HepG2 (cell line): Measurements from ENCODE around the gene TCF25. TPM values are rescaled to one million over a fixed set of nuclear protein-coding genes. Genes with fewer than 3 reads are reported as not detected.

Source experiments
- ATF3 ChIP-seq: sonication (generic); formaldehyde crosslinking; IDR thresholded peaks from 2 replicates; pipeline ENCODE4 v1.4.0; 2020; ENCODE audit warnings: missing genetic modification reagents
- EEA1 ChIP-seq: sonication (generic); formaldehyde crosslinking; IDR thresholded peaks from 2 replicates; pipeline ENCODE4 v1.5.1; 2020; ENCODE audit warnings: mild to moderate bottlenecking, missing genetic modification reagents, borderline replicate concordance
- KDM5A ChIP-seq: fragments of 200-600 bp; sonication (generic); IDR thresholded peaks from 2 replicates; pipeline ENCODE4 v1.7.0; 2018; ENCODE audit warnings: antibody characterized with exemption, mild to moderate bottlenecking, low read length, borderline replicate concordance
- KMT2A ChIP-seq: sonication (generic); formaldehyde crosslinking; IDR thresholded peaks from 2 replicates; pipeline ENCODE4 v1.4.0; 2020; ENCODE audit warnings: missing genetic modification reagents
- LRRFIP1 ChIP-seq: sonication (generic); formaldehyde crosslinking; conservative IDR thresholded peaks from 2 replicates; pipeline ENCODE4 v1.4.0; 2020; ENCODE audit warnings: missing genetic modification reagents
- MAZ ChIP-seq, 2 experiments: sonication (generic) in 1 of 2; formaldehyde crosslinking in 1 of 2; IDR thresholded peaks; 2 replicates each; pipeline versions ENCODE4 v1.5.0 to v1.6.1; 2012 to 2020; ENCODE audit warnings: low read depth in 2 of 2, mild to moderate bottlenecking in 2 of 2, borderline replicate concordance in 1 of 2, improper control_type of control experiment in 1 of 2, low read length in 1 of 2, missing genetic modification reagents in 1 of 2, moderate library complexity in 1 of 2
- NFIC ChIP-seq: IDR thresholded peaks from 2 replicates; pipeline ENCODE4 v1.6.1; 2012; ENCODE audit warnings: mild to moderate bottlenecking, low read length, inconsistent platforms
- SRF ChIP-seq: IDR thresholded peaks from 2 replicates; pipeline ENCODE4 v1.6.1; 2011; ENCODE audit warnings: mild to moderate bottlenecking, low read depth, low read length, moderate library complexity
- XBP1 ChIP-seq: sonication (generic); formaldehyde crosslinking; IDR thresholded peaks from 2 replicates; pipeline ENCODE4 v1.5.0; 2020; ENCODE audit warnings: missing genetic modification reagents
- ZFP36 ChIP-seq: fragments of 150-350 bp; IDR thresholded peaks from 2 replicates; pipeline ENCODE4 v1.6.1; 2018; ENCODE audit warnings: borderline replicate concordance, low read length, low read depth; ENCODE audit not compliant: partially characterized antibody
- ZFP37 ChIP-seq: sonication (generic); formaldehyde crosslinking; IDR thresholded peaks from 2 replicates; pipeline ENCODE4 v1.4.0; 2020; ENCODE audit warnings: missing genetic modification reagents, borderline replicate concordance
- ZFP62 ChIP-seq: sonication (generic); formaldehyde crosslinking; IDR thresholded peaks from 2 replicates; pipeline ENCODE4 v1.4.0; 2020; ENCODE audit warnings: missing genetic modification reagents
- ZNF275 ChIP-seq: sonication (generic); formaldehyde crosslinking; IDR thresholded peaks from 2 replicates; pipeline ENCODE4 v1.8.0; 2022; ENCODE audit warnings: missing genetic modification reagents, mild to moderate bottlenecking, inconsistent platforms, borderline replicate concordance
- ZNF329 ChIP-seq: sonication (generic); formaldehyde crosslinking; IDR thresholded peaks from 2 replicates; pipeline ENCODE4 v1.9.0; 2021; ENCODE audit warnings: low read depth, mild to moderate bottlenecking, missing genetic modification reagents
- ZNF550 ChIP-seq: sonication (generic); formaldehyde crosslinking; IDR thresholded peaks from 2 replicates; pipeline ENCODE4 v1.4.0; 2020; ENCODE audit warnings: mild to moderate bottlenecking, missing genetic modification reagents, borderline replicate concordance
- ZNF629 ChIP-seq: sonication (generic); formaldehyde crosslinking; conservative IDR thresholded peaks from 2 replicates; pipeline ENCODE4 v1.5.0; 2020; ENCODE audit warnings: missing genetic modification reagents
- ZNF672 ChIP-seq: sonication (generic); formaldehyde crosslinking; IDR thresholded peaks from 2 replicates; pipeline ENCODE4 v1.8.1; 2022; ENCODE audit warnings: missing genetic modification reagents
- ZNF749 ChIP-seq: sonication (generic); formaldehyde crosslinking; IDR thresholded peaks from 2 replicates; pipeline ENCODE4 v1.8.0; 2022; ENCODE audit warnings: mild to moderate bottlenecking, missing genetic modification reagents, moderate library complexity, borderline replicate concordance
- ZNF772 ChIP-seq: sonication (generic); formaldehyde crosslinking; IDR thresholded peaks from 2 replicates; pipeline ENCODE4 v1.5.0; 2020; ENCODE audit warnings: mild to moderate bottlenecking, missing genetic modification reagents
- polyA plus RNA-seq, 8 experiments: library from polyadenylated mRNA; depleted of rRNA in 3 of 8; stranded (reverse) in 7 of 8; unstranded in 1 of 8; fragments of >200 nt; fragmentation: Illumina TruSeq in 4 of 8; extraction: Trizol in 4 of 8; gene quantifications; 2 replicates each; pipeline versions ENCODE4 v1.2.1 to v1.2.3, GENCODE V29; 2011 to 2016; ENCODE audit warnings: low read depth in 4 of 8, missing spikeins in 1 of 8, mixed read lengths in 1 of 8; ENCODE audit not compliant: insufficient read depth in 1 of 8
- total RNA-seq, 5 experiments: library from RNA; depleted of rRNA; stranded (reverse); fragments of >200 nt; fragmentation: Illumina TruSeq; extraction: Trizol; gene quantifications; 2 replicates each; pipeline ENCODE4 v1.2.3, GENCODE V29; 2016; ENCODE audit warnings: low read depth in 1 of 5
- TF ChIP-seq, protein P1 (sequence below): sonication (generic); formaldehyde crosslinking; IDR thresholded peaks from 2 replicates; pipeline ENCODE4 v1.8.1; 2023; ENCODE audit warnings: missing genetic modification reagents, inconsistent platforms, borderline replicate concordance
- TF ChIP-seq, protein P2 (sequence below): sonication (generic); formaldehyde crosslinking; IDR thresholded peaks from 2 replicates; pipeline ENCODE4 v1.8.0; 2023; ENCODE audit warnings: mild to moderate bottlenecking, missing genetic modification reagents
- TF ChIP-seq, protein P3 (sequence below): sonication (generic); formaldehyde crosslinking; IDR thresholded peaks from 2 replicates; pipeline ENCODE4 v1.8.1; 2023; ENCODE audit warnings: mild to moderate bottlenecking, missing genetic modification reagents

TCF25 gene
- total and polyA plus RNA-seq, 2 of the 13 experiments (the other 11 are each of a cell fraction or from before 2014, with no cell fraction given), result 138 to 206 TPM

GRCh38 chr16:89917773-89918452, 44.5 kb downstream of the TCF25 start (continued):
- TF ChIP-seq LRRFIP1 (CRISPR knock-in tag) (peak; percentile 95), NFIC (no peak), ZFP37 (peak; percentile 99), XBP1 (CRISPR knock-in tag) (peak; percentile 89), ZNF275 (CRISPR knock-in tag) (peak; percentile 81; the same call in 1 of the 2 replicates), MAZ (IDR thresholded peaks at IDR 0.05; ENCODE audit: borderline replicate concordance, low read depth, low read length) (peak; percentile 75), MAZ (CRISPR knock-in tag; IDR thresholded peaks at IDR 0.05; ENCODE audit: low read depth) (peak; percentile 95), ZFP36 (no peak), KMT2A (CRISPR knock-in tag) (peak; percentile 92), ATF3 (CRISPR knock-in tag) (peak; percentile 61), ZNF749 (peak; percentile 99), ZNF550 (peak; percentile 92), ZNF672 (CRISPR knock-in tag) (peak; percentile 88; the same call in 1 of the 2 replicates), EEA1 (CRISPR knock-in tag) (peak; percentile 92), SRF (no peak), ZFP62 (CRISPR knock-in tag) (0 out of 2 replicates have a peak, but pooled peaks have one; percentile 32), KDM5A (no peak; the same call in 1 of the 2 replicates), ZNF772 (CRISPR knock-in tag) (peak; percentile 99), ZNF629 (CRISPR knock-in tag) (peak; percentile 75), ZNF329 (CRISPR knock-in tag) (peak; percentile 93)
- TF ChIP-seq, protein P1, sequence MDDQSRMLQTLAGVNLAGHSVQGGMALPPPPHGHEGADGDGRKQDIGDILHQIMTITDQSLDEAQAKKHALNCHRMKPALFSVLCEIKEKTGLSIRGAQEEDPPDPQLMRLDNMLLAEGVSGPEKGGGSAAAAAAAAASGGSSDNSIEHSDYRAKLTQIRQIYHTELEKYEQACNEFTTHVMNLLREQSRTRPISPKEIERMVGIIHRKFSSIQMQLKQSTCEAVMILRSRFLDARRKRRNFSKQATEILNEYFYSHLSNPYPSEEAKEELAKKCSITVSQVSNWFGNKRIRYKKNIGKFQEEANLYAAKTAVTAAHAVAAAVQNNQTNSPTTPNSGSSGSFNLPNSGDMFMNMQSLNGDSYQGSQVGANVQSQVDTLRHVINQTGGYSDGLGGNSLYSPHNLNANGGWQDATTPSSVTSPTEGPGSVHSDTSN (CRISPR knock-in tag), result peak; percentile 67; the same call in 1 of the 2 replicates
- TF ChIP-seq, protein P2, sequence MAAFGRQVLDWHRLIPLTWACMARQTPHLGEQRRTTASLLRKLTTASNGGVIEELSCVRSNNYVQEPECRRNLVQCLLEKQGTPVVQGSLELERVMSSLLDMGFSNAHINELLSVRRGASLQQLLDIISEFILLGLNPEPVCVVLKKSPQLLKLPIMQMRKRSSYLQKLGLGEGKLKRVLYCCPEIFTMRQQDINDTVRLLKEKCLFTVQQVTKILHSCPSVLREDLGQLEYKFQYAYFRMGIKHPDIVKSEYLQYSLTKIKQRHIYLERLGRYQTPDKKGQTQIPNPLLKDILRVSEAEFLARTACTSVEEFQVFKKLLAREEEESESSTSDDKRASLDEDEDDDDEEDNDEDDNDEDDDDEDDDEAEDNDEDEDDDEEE (CRISPR knock-in tag), result peak; percentile 85
- TF ChIP-seq, protein P3, sequence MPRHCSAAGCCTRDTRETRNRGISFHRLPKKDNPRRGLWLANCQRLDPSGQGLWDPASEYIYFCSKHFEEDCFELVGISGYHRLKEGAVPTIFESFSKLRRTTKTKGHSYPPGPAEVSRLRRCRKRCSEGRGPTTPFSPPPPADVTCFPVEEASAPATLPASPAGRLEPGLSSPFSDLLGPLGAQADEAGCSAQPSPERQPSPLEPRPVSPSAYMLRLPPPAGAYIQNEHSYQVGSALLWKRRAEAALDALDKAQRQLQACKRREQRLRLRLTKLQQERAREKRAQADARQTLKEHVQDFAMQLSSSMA (CRISPR knock-in tag), result no peak; the same call in 1 of the 2 replicates
